Fibroblast of pulmonary artery (primary cell): ENCODE measurements around the gene PRR12.

ENCODE experiments used
- DNase-seq: peaks from one replicate; pipeline ENCODE4 v3.0.0-alpha.2; 2010; ENCODE audit warnings: low read depth
- H3K4me3 ChIP-seq: replicated peaks from 2 replicates; pipeline ENCODE4 v1.5.1; 2011; ENCODE audit warnings: low read depth, mild to moderate bottlenecking, control low read depth, low read length, moderate library complexity
- CTCF ChIP-seq: IDR thresholded peaks from 2 replicates; pipeline ENCODE4 v1.5.1; 2011; ENCODE audit warnings: mild to moderate bottlenecking, control low read depth, low read length, inconsistent platforms; ENCODE audit errors: missing control alignments

PRR12 gene

GRCh38 chr19:49637821-49638738 is 47.1 kb downstream of the PRR12 start:
- no peak for TF ChIP-seq CTCF
- peak overlapping the region; percentile 87 for H3K4me3 ChIP-seq
- DNase-seq: peak; percentile 86

DNA sequence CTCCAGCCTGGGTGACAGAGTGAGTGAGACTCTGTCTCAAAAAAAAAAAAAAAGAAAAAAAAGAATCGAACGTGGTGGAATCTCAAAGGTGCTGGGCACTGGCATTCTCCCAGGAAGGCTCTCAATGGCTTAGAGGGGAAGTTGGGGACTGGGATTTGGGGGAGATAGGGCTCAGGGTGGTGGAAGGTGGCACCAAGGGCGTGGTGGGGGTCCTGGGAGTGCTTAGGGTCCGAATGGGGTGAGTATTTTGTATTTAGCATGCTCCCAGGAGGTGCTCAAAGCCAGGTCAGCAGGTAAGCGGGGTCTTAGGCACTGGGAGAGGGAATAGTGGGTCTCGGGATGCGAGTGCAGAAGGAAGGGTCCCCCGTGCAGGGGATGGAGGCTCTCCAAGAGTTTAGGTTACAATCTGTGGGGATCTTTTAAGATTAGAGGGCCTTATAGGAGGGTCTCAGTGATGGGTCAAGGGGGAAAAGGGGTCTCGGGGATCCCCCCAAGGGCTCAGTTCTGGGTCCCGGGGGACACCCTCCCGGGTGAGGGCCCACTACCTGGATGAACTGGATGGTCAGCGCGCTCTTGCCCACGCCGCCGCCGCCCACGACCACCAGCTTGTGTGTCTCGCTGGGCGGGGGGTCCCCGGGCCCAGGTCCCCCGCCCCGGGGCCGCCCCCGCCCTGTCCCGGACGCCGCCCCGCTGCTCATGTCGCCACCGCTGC is 48.6 kb downstream of the PRR12 start:
- TF ChIP-seq CTCF: no peak
- H3K4me3 ChIP-seq: peak overlapping the region; percentile 87
- no peak for DNase-seq

- no peak for TF ChIP-seq CTCF
Measured at GRCh38 chr19:49640113-49640898, 49.3 kb downstream of the PRR12 start, which contains the start of gene RRAS. Gene RRAS, minus strand, starts transcription at chr19:49640143. Its CDS starts 45 bp downstream, at chr19:49640098.

DNA sequence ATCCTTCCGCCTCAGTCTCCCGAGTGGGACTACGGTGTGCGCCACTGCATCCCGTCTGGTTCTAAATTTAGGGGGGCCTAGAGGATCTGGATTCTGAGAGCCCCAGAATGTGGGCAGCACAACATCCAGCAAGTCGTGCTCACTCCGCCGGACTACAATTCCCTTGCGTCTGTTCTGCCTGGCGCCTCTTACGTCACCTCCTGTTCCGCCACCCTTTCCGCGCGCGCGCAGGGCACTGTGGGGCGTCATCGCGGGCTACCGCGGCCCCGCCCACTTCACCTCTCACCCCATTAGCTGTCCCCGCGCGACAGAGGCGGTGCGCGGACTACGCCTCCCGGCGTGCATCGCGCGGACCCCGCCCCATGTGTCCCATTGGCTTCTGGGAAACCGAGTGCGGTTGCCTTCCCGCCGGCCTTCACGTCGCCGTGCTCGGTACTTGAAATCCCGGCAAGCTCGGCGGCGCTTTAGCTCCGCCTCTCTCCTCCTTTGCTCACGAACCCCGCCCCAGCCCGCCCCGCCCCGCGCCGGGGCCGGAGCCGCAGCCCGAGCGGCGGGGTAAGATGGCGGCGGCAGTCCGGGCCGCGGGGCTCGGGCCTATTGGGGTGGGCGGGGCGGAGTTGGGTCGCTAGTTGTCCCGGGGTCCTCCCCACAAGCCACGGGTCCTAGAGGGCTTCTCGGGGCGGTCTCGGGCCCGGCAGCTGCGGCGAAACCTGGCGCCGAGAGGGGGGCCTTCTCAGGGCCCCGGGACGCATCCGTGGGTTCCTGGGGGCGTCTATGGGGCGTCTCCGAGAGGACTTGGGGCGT is 50.9 kb downstream of the PRR12 start, which contains the start of gene SCAF1:
Gene SCAF1 (plus strand): TSS at position 522 of the 804 bp plus-strand sequence. CDS start 2,818 bp downstream, outside the sequence.
- TF ChIP-seq CTCF: no peak

More at GRCh38 chr19:49640113-49640898, 49.3 kb downstream of the PRR12 start, which contains the start of gene RRAS:
- peak within 1 kb of the TSS; percentile 87 for H3K4me3 ChIP-seq
- DNase-seq: peak; percentile 100

GRCh38 chr19:49642492-49643035 is 51.6 kb downstream of the PRR12 start:
- TF ChIP-seq CTCF: no peak

More for the DNA sequence above, 50.9 kb downstream of the PRR12 start, which contains the start of gene SCAF1:
- peak within 1 kb of the TSS; percentile 85 for H3K4me3 ChIP-seq
- peak; percentile 100 for DNase-seq

More at GRCh38 chr19:49642492-49643035, 51.6 kb downstream of the PRR12 start:
- H3K4me3 ChIP-seq: peak overlapping the region; percentile 85
- no peak for DNase-seq
